Mucosa of rectum (tissue), 2 donors: Measurements from ENCODE around the gene THAP6.

Source experiments
- H3K27ac ChIP-seq, 2 donors: one replicate each; pipeline ENCODE4 v1.7.0; 2013; ENCODE audit warnings: inconsistent platforms in 2 of 2, low read depth in 2 of 2, low read length in 2 of 2
- H3K27me3 ChIP-seq, 2 donors: one replicate each; pipeline ENCODE4 v1.7.0; 2013; ENCODE audit warnings: low read length in 2 of 2; ENCODE audit not compliant: control insufficient read depth in 2 of 2, insufficient read depth in 2 of 2
- H3K36me3 ChIP-seq, 2 donors: one replicate each; pipeline ENCODE4 v1.7.0; 2013; ENCODE audit warnings: low read length in 2 of 2; ENCODE audit not compliant: control insufficient read depth in 2 of 2, insufficient read depth in 2 of 2
- H3K4me1 ChIP-seq, 2 donors: one replicate each; pipeline ENCODE4 v1.7.0; 2013; ENCODE audit warnings: low read length in 2 of 2, mild to moderate bottlenecking in 1 of 2; ENCODE audit not compliant: control insufficient read depth in 2 of 2, insufficient read depth in 2 of 2
- H3K4me3 ChIP-seq, 2 donors: one replicate each; pipeline ENCODE4 v1.7.0; 2013; ENCODE audit warnings: low read length in 2 of 2
- H3K9ac ChIP-seq, 2 donors: one replicate each; pipeline ENCODE4 v1.7.0; 2013; ENCODE audit warnings: low read length in 2 of 2, low read depth in 1 of 2, mild to moderate bottlenecking in 1 of 2
- H3K9me3 ChIP-seq, 2 donors: one replicate each; pipeline ENCODE4 v1.7.0; 2013; ENCODE audit warnings: low read length in 2 of 2; ENCODE audit not compliant: control insufficient read depth in 2 of 2
- donor health status: healthy.
- donor health status: Normal muscosa, but diverticular disease.

The THAP6 gene

DNA sequence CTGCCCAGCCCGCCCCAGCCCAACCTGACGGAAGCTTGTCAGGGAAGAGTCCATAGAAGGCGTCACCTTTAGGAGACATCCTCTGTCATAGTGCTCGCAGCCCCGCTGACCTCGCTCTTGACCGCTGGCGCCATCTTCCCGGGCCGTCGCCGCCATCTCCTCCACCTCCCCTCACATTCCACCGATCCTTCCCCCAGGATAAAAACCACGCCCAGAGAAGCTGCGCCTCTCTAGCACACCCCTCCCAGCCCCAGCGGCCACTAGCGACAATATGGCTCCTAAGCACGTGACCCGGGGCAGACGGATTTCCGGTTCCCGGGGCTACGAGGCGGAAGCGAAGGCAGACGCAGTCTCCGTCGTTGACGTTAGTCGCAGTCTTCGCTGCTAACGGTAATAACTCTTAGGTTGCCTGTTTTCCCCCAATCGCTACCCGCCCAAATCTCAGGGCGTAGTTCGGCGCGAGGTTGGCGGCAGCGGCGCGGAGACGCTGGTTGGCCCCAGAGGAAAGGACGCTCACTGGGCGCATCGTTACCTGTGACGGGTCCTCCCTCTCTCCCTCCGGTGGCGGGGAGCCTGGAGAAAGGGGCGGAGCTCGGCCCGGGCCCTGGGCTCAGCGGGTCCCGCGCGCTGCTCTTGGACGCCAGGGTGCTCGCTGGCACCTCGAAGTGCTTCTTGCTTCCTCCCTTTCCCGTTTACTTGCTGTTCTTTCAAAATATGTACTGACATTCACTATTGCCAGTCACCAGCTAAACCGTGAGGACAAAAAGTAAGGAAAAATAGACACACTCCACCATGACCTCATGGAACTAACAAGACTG lies at the start of gene THAP6, which contains the start of gene RCHY1:
THAP6 (plus strand) TSS at position 343 of the 818 bp plus-strand sequence. CDS start 980 bp downstream, outside the sequence.
RCHY1 (minus strand) TSS at position 273 of the 818 bp plus-strand sequence; CDS start at position 156, 117 bp downstream.
- peak within 1 kb of the TSS; percentile 74 to 80 for H3K9ac ChIP-seq
- no peaks in the 10 kb centered on the region for H3K9me3 ChIP-seq
- H3K4me3 ChIP-seq = peak within 1 kb of the TSS; percentile 90 to 97
- H3K27me3 ChIP-seq = no peaks in the 10 kb centered on the region
- H3K36me3 ChIP-seq = peaks cover 9 to 11% of the 10 kb centered on the region in 2 donors
- peaks cover 24 to 34% of the 10 kb centered on the region in 2 donors for H3K4me1 ChIP-seq
- H3K27ac ChIP-seq = peak within 1 kb of the TSS; percentile 98 to 100

DNA sequence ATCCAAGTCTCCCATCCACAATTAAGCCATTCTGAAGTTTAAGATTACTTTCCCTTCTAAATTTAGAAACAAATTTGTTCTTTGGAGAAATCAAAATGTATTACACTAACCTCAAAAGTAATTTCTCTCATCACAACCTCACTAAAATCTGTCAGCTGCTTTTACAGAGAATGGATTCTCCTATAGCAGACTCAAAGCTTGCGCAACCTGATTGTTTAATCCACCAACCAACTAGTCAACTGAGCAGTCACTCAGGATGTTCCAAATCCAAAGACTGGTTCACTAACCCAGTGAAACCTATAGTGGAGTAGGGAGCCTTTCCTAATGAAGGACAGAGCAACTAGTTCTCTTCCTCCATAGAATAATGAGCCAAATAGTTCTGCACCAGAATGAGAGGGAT lies 44.4 kb upstream of the THAP6 start:
- Histone ChIP-seq H3K4me3 (no peak overlapping the region), H3K4me1 (no peaks in the 10 kb centered on the region), H3K27me3 (no peaks in the 10 kb centered on the region)

DNA sequence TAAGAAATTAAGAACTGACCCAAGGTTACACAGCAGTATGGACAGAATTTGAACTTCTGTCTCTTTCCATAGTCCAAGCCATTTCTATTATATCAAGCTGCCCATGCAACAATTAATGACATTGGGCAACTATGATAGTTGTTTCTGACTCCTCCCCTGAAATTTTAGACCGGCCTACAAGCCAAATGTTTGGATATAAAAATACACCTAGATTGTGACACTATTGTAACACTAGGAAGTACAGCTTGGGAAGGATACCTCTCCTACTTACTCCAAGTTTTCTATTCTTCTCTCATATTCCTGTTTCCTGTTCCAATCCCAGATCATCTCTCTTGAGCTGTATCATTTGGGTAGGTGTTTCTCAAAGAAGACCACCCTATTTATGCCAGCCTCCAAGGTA lies 43.5 kb upstream of the THAP6 start:
- no peak overlapping the region for H3K4me3 ChIP-seq
- H3K9me3 ChIP-seq = no peaks in the 10 kb centered on the region
- H3K36me3 ChIP-seq = peaks cover 0 to 4% of the 10 kb centered on the region in 2 donors
- no peaks in the 10 kb centered on the region for H3K4me1 ChIP-seq
- no peaks in the 10 kb centered on the region for H3K27me3 ChIP-seq
- H3K27ac ChIP-seq = no peak overlapping the region
- no peak overlapping the region for H3K9ac ChIP-seq

More for the DNA sequence above, 44.4 kb upstream of the THAP6 start:
- Histone ChIP-seq H3K9me3 (no peaks in the 10 kb centered on the region), H3K27ac (no peak overlapping the region), H3K36me3 (peaks cover 0 to 4% of the 10 kb centered on the region in 2 donors), H3K9ac (no peak overlapping the region)

DNA sequence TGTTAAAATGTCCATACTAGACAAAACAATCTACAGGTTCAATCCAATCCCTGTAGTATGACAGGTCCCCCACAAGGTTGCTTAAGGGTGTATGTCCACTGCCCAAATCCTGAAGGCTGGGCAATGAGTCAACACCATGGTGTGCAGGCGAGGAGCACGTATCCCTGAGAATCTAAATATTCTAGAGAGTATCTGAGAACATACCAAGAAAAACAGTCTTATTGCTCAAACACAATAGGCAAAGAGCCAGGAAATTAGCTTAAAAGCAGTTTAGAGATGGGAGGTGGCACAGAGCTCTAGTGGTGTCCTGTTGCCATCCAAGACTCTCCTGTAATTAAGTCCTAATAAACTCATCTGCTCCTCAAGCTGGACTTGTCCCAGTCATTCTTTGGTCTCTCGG lies 37.1 kb upstream of the THAP6 start:
- Histone ChIP-seq H3K27ac (no peak overlapping the region), H3K27me3 (no peaks in the 10 kb centered on the region), H3K9me3 (no peaks in the 10 kb centered on the region), H3K4me3 (no peak overlapping the region), H3K36me3 (peaks cover 32 to 37% of the 10 kb centered on the region in 2 donors), H3K4me1 (no peaks in the 10 kb centered on the region), H3K9ac (no peak overlapping the region)

DNA sequence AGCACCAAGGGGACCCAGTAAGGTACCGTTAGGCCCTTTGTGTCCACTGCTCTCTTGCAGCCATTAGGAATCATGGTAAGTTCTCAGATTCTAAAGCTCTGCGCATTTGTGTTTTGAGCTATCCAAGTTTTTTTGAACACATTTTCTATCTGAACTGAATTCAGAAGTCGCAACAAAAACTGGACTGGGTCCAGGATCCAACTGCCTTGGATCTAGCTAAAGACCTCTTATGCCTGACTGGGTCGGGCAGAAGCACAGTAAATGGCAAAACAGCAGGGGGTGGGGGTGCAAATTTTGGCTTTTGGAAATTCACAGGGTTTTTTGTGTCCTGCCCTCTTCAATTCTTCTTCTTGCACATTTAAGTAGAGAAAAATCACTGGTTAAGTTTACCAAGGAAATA lies 30.1 kb upstream of the THAP6 start:
- H3K9ac ChIP-seq = no peak overlapping the region
- no peaks in the 10 kb centered on the region for H3K4me1 ChIP-seq
- no peaks in the 10 kb centered on the region for H3K9me3 ChIP-seq
- H3K36me3 ChIP-seq = peaks cover 39 to 46% of the 10 kb centered on the region in 2 donors
- no peaks in the 10 kb centered on the region for H3K27me3 ChIP-seq
- H3K4me3 ChIP-seq = no peak overlapping the region
- no peak overlapping the region for H3K27ac ChIP-seq

DNA sequence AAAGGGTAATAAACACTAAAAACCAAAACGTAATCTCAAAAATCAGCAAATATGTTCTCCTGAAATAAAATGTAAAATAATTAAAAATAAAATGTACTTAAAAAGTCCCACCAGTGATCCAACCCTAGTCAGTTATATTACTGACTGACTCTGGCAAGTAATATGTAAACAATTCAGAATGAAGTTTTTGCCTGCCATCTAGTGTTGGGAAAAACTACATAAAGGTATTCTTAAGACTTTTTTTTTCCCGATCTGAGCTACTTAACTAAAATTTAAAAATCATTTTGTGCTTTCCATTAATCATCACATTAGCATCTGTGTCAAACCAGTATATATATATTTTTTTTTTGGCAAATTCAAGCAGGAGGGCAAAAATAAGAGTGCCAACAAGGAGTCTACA lies 24.1 kb upstream of the THAP6 start:
- H3K27me3 ChIP-seq = no peaks in the 10 kb centered on the region
- no peaks in the 10 kb centered on the region for H3K9me3 ChIP-seq
- H3K4me3 ChIP-seq = no peak overlapping the region
- H3K27ac ChIP-seq = no peak overlapping the region
- H3K36me3 ChIP-seq = peaks cover 36 to 50% of the 10 kb centered on the region in 2 donors
- H3K9ac ChIP-seq = no peak overlapping the region
- no peaks in the 10 kb centered on the region for H3K4me1 ChIP-seq

- Histone ChIP-seq H3K4me3 (no peak overlapping the region), H3K4me1 (no peaks in the 10 kb centered on the region), H3K36me3 (peaks cover 39 to 48% of the 10 kb centered on the region in 2 donors), H3K27ac (no peak overlapping the region), H3K9me3 (no peaks in the 10 kb centered on the region), H3K27me3 (no peaks in the 10 kb centered on the region), H3K9ac (no peak overlapping the region)
Observed at GRCh38 chr4:75494563-75494962, 19.7 kb upstream of the THAP6 start.

DNA sequence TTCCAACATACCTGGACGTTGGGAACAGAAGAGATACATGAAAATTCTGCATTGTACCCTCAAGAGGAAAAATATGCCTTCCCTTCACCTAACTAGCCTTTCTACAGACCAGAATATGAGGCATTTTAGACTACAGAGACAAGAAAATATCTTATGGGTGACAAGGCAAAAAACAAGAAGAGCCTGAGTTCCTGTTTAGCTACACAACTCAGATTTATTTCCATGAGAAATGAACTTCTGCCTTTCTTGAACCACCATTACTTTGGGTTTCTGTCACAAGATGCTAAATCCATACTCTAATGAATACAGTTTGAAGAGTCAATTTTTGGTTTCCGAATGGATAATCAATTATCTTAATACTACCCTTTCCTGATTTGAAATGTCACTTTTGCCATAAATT lies 18.8 kb upstream of the THAP6 start:
- peaks cover 34 to 40% of the 10 kb centered on the region in 2 donors for H3K36me3 ChIP-seq
- H3K27ac ChIP-seq = no peak overlapping the region
- H3K9ac ChIP-seq = no peak overlapping the region
- no peak overlapping the region for H3K4me3 ChIP-seq
- H3K27me3 ChIP-seq = no peaks in the 10 kb centered on the region
- no peaks in the 10 kb centered on the region for H3K9me3 ChIP-seq
- no peaks in the 10 kb centered on the region for H3K4me1 ChIP-seq

DNA sequence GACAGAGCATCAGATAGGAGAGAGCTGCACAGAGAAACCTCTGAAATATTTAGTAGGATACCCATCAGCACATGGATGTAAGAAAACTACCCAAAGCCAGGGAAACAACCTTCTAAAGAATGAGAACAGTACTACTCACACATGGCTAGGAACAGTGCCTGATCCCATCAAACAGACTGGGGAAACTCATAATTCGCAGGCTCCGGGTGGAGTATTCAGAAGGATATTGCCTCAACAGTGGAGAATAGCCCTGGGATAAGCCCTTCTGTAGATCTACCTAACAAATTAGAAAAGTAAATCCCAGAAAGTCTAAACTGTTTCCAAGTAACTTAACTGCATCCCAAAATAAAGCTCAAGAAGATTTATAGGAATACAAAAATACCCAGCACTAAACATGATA lies 17.9 kb upstream of the THAP6 start:
- no peaks in the 10 kb centered on the region for H3K27me3 ChIP-seq
- H3K36me3 ChIP-seq = peaks cover 28 to 35% of the 10 kb centered on the region in 2 donors
- H3K9me3 ChIP-seq = no peaks in the 10 kb centered on the region
- H3K27ac ChIP-seq = no peak overlapping the region
- no peaks in the 10 kb centered on the region for H3K4me1 ChIP-seq
- H3K9ac ChIP-seq = no peak overlapping the region
- no peak overlapping the region for H3K4me3 ChIP-seq

DNA sequence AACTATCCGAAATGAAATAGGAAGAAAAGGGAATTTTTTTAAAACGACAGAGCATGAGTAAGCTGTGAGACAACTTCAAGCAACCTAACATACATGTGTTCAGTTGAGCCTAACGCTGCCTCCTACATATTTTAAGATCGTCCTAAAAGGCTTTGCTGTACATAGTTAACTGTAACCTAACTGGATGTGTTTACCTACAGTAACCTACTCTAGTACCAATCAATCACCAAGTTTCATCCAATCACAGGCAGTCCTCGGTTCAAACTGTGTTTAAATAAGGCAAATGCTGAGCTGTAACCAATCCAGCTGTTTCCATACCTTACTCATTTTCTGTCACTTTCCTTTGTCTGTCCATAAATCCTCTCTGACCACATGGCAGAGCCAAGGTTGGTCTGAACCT lies 17.1 kb upstream of the THAP6 start:
- H3K36me3 ChIP-seq = peaks cover 23 to 31% of the 10 kb centered on the region in 2 donors
- H3K4me1 ChIP-seq = no peaks in the 10 kb centered on the region
- H3K27me3 ChIP-seq = no peaks in the 10 kb centered on the region
- H3K27ac ChIP-seq = no peak overlapping the region
- H3K9me3 ChIP-seq = no peaks in the 10 kb centered on the region
- no peak overlapping the region for H3K4me3 ChIP-seq
- no peak overlapping the region for H3K9ac ChIP-seq
